Measurements from ENCODE around the gene TMEM182. TPM values are rescaled to one million over a fixed set of nuclear protein-coding genes. Genes with fewer than 3 reads are reported as not detected.

TMEM182 gene
- total RNA-seq, 1 experiment from 2014 or later, result 1.2 TPM

- DNase-seq (ENCODE audit: low spot score), result no peak
Measured at GRCh38 chr2:102768253-102768652, 6.4 kb downstream of the TMEM182 start.

- DNase-seq (ENCODE audit: low spot score), result no peak
Measured at GRCh38 chr2:102768892-102769291, 7.1 kb downstream of the TMEM182 start.

- peak; percentile 7 for DNase-seq (ENCODE audit: low spot score)
Measured at GRCh38 chr2:102770506-102770905, 8.7 kb downstream of the TMEM182 start.

GRCh38 chr2:102771114-102771513 lies 9.3 kb downstream of the TMEM182 start:
- no peak for DNase-seq (ENCODE audit: low spot score)

- DNase-seq (ENCODE audit: low spot score), result no peak
Measured at GRCh38 chr2:102772659-102773058, 10.8 kb downstream of the TMEM182 start.

- DNase-seq (ENCODE audit: low spot score), result no peak
Measured at GRCh38 chr2:102773149-102773705, 11.4 kb downstream of the TMEM182 start.

GRCh38 chr2:102778260-102778659 lies 16.4 kb downstream of the TMEM182 start:
- no peak for DNase-seq (ENCODE audit: low spot score)

- DNase-seq (ENCODE audit: low spot score), result no peak
Measured at GRCh38 chr2:102780467-102780866, 18.6 kb downstream of the TMEM182 start.

GRCh38 chr2:102782187-102782586 lies 20.4 kb downstream of the TMEM182 start:
- DNase-seq (ENCODE audit: low spot score), result no peak

- no peak for DNase-seq (ENCODE audit: low spot score)
Measured at GRCh38 chr2:102782933-102783332, 21.1 kb downstream of the TMEM182 start.

GRCh38 chr2:102783506-102784183 lies 21.8 kb downstream of the TMEM182 start:
- no peak for DNase-seq (ENCODE audit: low spot score)

GRCh38 chr2:102784940-102785339 lies 23.1 kb downstream of the TMEM182 start:
- DNase-seq (ENCODE audit: low spot score), result no peak

- DNase-seq (ENCODE audit: low spot score), result no peak
Measured at GRCh38 chr2:102788216-102788884, 26.5 kb downstream of the TMEM182 start.

GRCh38 chr2:102788885-102789260 lies 27.0 kb downstream of the TMEM182 start:
- no peak for DNase-seq (ENCODE audit: low spot score)

GRCh38 chr2:102789349-102790090 lies 27.7 kb downstream of the TMEM182 start:
- no peak for DNase-seq (ENCODE audit: low spot score)

GRCh38 chr2:102790091-102790455 lies 28.2 kb downstream of the TMEM182 start:
- DNase-seq (ENCODE audit: low spot score), result no peak

GRCh38 chr2:102792568-102793208 lies 30.9 kb downstream of the TMEM182 start:
- DNase-seq (ENCODE audit: low spot score), result no peak

GRCh38 chr2:102795641-102796040 lies 33.8 kb downstream of the TMEM182 start:
- DNase-seq (ENCODE audit: low spot score), result no peak

- no peak for DNase-seq (ENCODE audit: low spot score)
Measured at GRCh38 chr2:102796337-102796736, 34.5 kb downstream of the TMEM182 start.

- DNase-seq (ENCODE audit: low spot score), result no peak
Measured at GRCh38 chr2:102797486-102797885, 35.7 kb downstream of the TMEM182 start.

- no peak for DNase-seq (ENCODE audit: low spot score)
Measured at GRCh38 chr2:102798181-102798580, 36.4 kb downstream of the TMEM182 start.

GRCh38 chr2:102801098-102801718 lies 39.4 kb downstream of the TMEM182 start:
- peak; percentile 19 for DNase-seq (ENCODE audit: low spot score)

Measured in A172 (cell line).